H1 (cell line): ENCODE measurements around the gene SGK1. TPM values are rescaled to one million over a fixed set of nuclear protein-coding genes. Genes with fewer than 3 reads are reported as not detected.

ENCODE experiments used
- CTCF ChIA-PET: fragments of 300-600 bp; sonication (Branson Sonifier 250); formaldehyde crosslinking; loops from one replicate; lab custom pipeline; 2021; ENCODE audit not compliant: partially characterized antibody; lab: Charles Lee
- POLR2A ChIA-PET: fragments of 300-600 bp; sonication (Branson Sonifier 250); formaldehyde crosslinking; loops from one replicate; lab custom pipeline; 2021; ENCODE audit warnings: inconsistent platforms; ENCODE audit not compliant: partially characterized antibody; lab: Charles Lee
- DNase-seq, 2 experiments: peaks; one replicate each; pipeline versions ENCODE4 v3.0.0 to v3.0.0-alpha.2; 2010 to 2022; ENCODE audit warnings: low spot score in 2 of 2, low read depth in 1 of 2, mixed read lengths in 1 of 2
- FAIRE-seq: peaks from 2 replicates; lab custom pipeline; 2011; peaks lifted over from hg19 to GRCh38; lab: Jason Lieb, UNC
- H2AFZ ChIP-seq: 2 replicates; pipeline ENCODE4 v1.8.1; 2012; ENCODE audit warnings: low read length, inconsistent platforms
- H2AK5ac ChIP-seq: 2 replicates; pipeline ENCODE4 v1.6.1; 2013; ENCODE audit warnings: low read depth, low read length
- H2BK120ac ChIP-seq: replicated peaks from 2 replicates; pipeline ENCODE3; 2013; ENCODE audit warnings: low read depth, low read length, inconsistent platforms
- H2BK12ac ChIP-seq: 2 replicates; pipeline ENCODE4 v1.6.1; 2013; ENCODE audit warnings: low read depth, low read length
- H2BK15ac ChIP-seq: 2 replicates; pipeline ENCODE4 v1.6.1; 2013; ENCODE audit warnings: low read length
- H2BK20ac ChIP-seq: 2 replicates; pipeline ENCODE4 v1.6.1; 2013; ENCODE audit warnings: low read length
- H2BK5ac ChIP-seq: 2 replicates; pipeline ENCODE4 v1.6.1; 2013; ENCODE audit warnings: low read depth, low read length
- H3K14ac ChIP-seq: 2 replicates; pipeline ENCODE4 v1.6.1; 2013; ENCODE audit warnings: inconsistent platforms; ENCODE audit not compliant: insufficient read length
- H3K18ac ChIP-seq: 2 replicates; pipeline ENCODE4 v1.6.1; 2013; ENCODE audit warnings: low read length; ENCODE audit errors: extremely low read depth
- H3K23ac ChIP-seq: 2 replicates; pipeline ENCODE4 v1.6.1; 2013; ENCODE audit warnings: inconsistent platforms; ENCODE audit not compliant: insufficient read length
- H3K23me2 ChIP-seq: 2 replicates; pipeline ENCODE4 v1.6.1; 2013; ENCODE audit warnings: low read depth, low read length
- H3K27ac ChIP-seq: 2 replicates; pipeline ENCODE4 v1.6.1; 2011; ENCODE audit warnings: low read depth, low read length, inconsistent platforms
- H3K27me3 ChIP-seq, 4 experiments: replicated peaks in 1 of 4; 1 replicate in 1 of 4; 2 replicates in 3 of 4; pipeline versions ENCODE4 v1.6.1 to v1.8.1; 2011 to 2013; ENCODE audit warnings: low read length in 3 of 4, mild to moderate bottlenecking in 3 of 4, inconsistent platforms in 2 of 4, mixed read lengths in 2 of 4, moderate library complexity in 1 of 4; ENCODE audit not compliant: control insufficient read depth in 3 of 4, insufficient read depth in 3 of 4; ENCODE audit errors: extremely low read depth in 1 of 4
- H3K36me3 ChIP-seq, 4 experiments: 2 replicates each; pipeline versions ENCODE4 v1.6.1 to v1.8.1; 2011 to 2013; ENCODE audit warnings: mild to moderate bottlenecking in 4 of 4, low read length in 3 of 4, moderate library complexity in 2 of 4, control low read depth in 1 of 4, inconsistent platforms in 1 of 4; ENCODE audit not compliant: insufficient read depth in 4 of 4, control insufficient read depth in 2 of 4
- H3K4ac ChIP-seq: replicated peaks from 2 replicates; pipeline ENCODE3; 2013; ENCODE audit warnings: low read length, low read depth, mixed read lengths, inconsistent platforms; ENCODE audit not compliant: insufficient read length
- H3K4me1 ChIP-seq, 4 experiments: replicated peaks in 1 of 4; 1 replicate in 1 of 4; 2 replicates in 3 of 4; pipeline versions ENCODE4 v1.6.1 to v1.8.1; 2011 to 2013; ENCODE audit warnings: low read length in 3 of 4, inconsistent platforms in 2 of 4, mixed read lengths in 1 of 4; ENCODE audit not compliant: insufficient read depth in 4 of 4, control insufficient read depth in 3 of 4
- H3K4me2 ChIP-seq, 2 experiments: 2 replicates each; pipeline versions ENCODE4 v1.6.1 to v1.8.1; 2011 to 2013; ENCODE audit warnings: low read depth in 2 of 2, low read length in 2 of 2, control low read depth in 1 of 2, inconsistent platforms in 1 of 2, mild to moderate bottlenecking in 1 of 2; ENCODE audit not compliant: insufficient read depth in 1 of 2
- H3K4me3 ChIP-seq, 4 experiments: fragments of 200-600, 300-600 bp in 1 of 4; sonication (generic), shearing (Covaris generic), sonication (Bioruptor Twin) in 1 of 4; 2 replicates each; pipeline versions ENCODE4 v1.5.1 to v1.8.1; 2011 to 2016; ENCODE audit warnings: low read length in 4 of 4, low read depth in 3 of 4, control low read depth in 2 of 4, inconsistent platforms in 2 of 4, mild to moderate bottlenecking in 2 of 4, mixed read lengths in 1 of 4, moderate library complexity in 1 of 4; ENCODE audit not compliant: insufficient read depth in 2 of 4; ENCODE audit errors: extremely low read depth in 1 of 4
- H3K56ac ChIP-seq: replicated peaks from 2 replicates; pipeline ENCODE3; 2013; ENCODE audit warnings: low read depth, mild to moderate bottlenecking, mixed read lengths, low read length, inconsistent platforms; ENCODE audit not compliant: insufficient read length
- H3K79me1 ChIP-seq: 2 replicates; pipeline ENCODE4 v1.6.1; 2013; ENCODE audit warnings: low read depth, low read length, control low read depth
- H3K79me2 ChIP-seq, 2 experiments: 2 replicates each; pipeline versions ENCODE4 v1.6.1 to v1.8.1; 2012 to 2013; ENCODE audit warnings: low read length in 2 of 2, mild to moderate bottlenecking in 2 of 2, inconsistent platforms in 1 of 2; ENCODE audit not compliant: insufficient read depth in 2 of 2, control insufficient read depth in 1 of 2
- H3K9ac ChIP-seq, 4 experiments: replicated peaks in 1 of 4; 1 replicate in 1 of 4; 2 replicates in 3 of 4; pipeline versions ENCODE4 v1.6.1 to v1.8.1; 2011 to 2013; ENCODE audit warnings: low read depth in 3 of 4, low read length in 3 of 4, control low read depth in 2 of 4, mild to moderate bottlenecking in 2 of 4, moderate library complexity in 2 of 4, inconsistent platforms in 1 of 4; ENCODE audit errors: extremely low read depth in 1 of 4
- H3K9me3 ChIP-seq, 2 experiments: 2 replicates each; pipeline versions ENCODE4 v1.6.1 to v1.8.1; 2012 to 2013; ENCODE audit warnings: mild to moderate bottlenecking in 2 of 2, moderate library complexity in 2 of 2, control low read depth in 1 of 2, inconsistent platforms in 1 of 2, low read depth in 1 of 2, low read length in 1 of 2, mixed read lengths in 1 of 2; ENCODE audit not compliant: insufficient read depth in 2 of 2
- H4K20me1 ChIP-seq, 2 experiments: replicated peaks in 1 of 2; 2 replicates each; pipeline versions ENCODE3 to v1.8.1; 2011 to 2013; ENCODE audit warnings: inconsistent platforms in 2 of 2, low read length in 2 of 2, mild to moderate bottlenecking in 1 of 2; ENCODE audit not compliant: insufficient read depth in 2 of 2, control insufficient read depth in 1 of 2
- H4K5ac ChIP-seq: 2 replicates; pipeline ENCODE4 v1.6.1; 2013; ENCODE audit warnings: low read length, low read depth, mixed read lengths, inconsistent platforms; ENCODE audit not compliant: insufficient read length
- H4K8ac ChIP-seq: 2 replicates; pipeline ENCODE4 v1.8.0; 2013; ENCODE audit warnings: mild to moderate bottlenecking, moderate library complexity, low read length, inconsistent platforms; ENCODE audit not compliant: insufficient read depth; ENCODE audit errors: extremely low read depth
- H4K91ac ChIP-seq: replicated peaks from 2 replicates; pipeline ENCODE3; 2013; ENCODE audit warnings: low read length, mixed read lengths, inconsistent platforms; ENCODE audit not compliant: insufficient read length
- BACH1 ChIP-seq: IDR thresholded peaks from 2 replicates; pipeline ENCODE4 v1.6.1; 2012; ENCODE audit warnings: low read length, improper control_type of control experiment
- JUN ChIP-seq: IDR thresholded peaks from 2 replicates; pipeline ENCODE4 v1.6.1; 2011; ENCODE audit warnings: low read depth, mild to moderate bottlenecking, improper control_type of control experiment, low read length
- KDM4A ChIP-seq: IDR thresholded peaks from one replicate; pipeline ENCODE4 v1.7.1; 2012; ENCODE audit warnings: low read depth, mild to moderate bottlenecking, moderate library complexity, low read length, inconsistent platforms; ENCODE audit not compliant: severe bottlenecking
- NRF1 ChIP-seq: IDR thresholded peaks from 2 replicates; pipeline ENCODE4 v1.6.1; 2011; ENCODE audit warnings: mild to moderate bottlenecking, low read depth, low read length, improper control_type of control experiment
- SIN3A ChIP-seq, 2 experiments: IDR thresholded peaks in 1 of 2; conservative IDR thresholded peaks in 1 of 2; 2 replicates each; pipeline ENCODE4 v1.6.1; 2011 to 2012; ENCODE audit warnings: low read length in 2 of 2, improper control_type of control experiment in 1 of 2, low read depth in 1 of 2, mild to moderate bottlenecking in 1 of 2
- SIRT6 ChIP-seq: IDR thresholded peaks from one replicate; pipeline ENCODE4 v1.7.1; 2012; ENCODE audit warnings: low read length, inconsistent platforms
- SP2 ChIP-seq: IDR thresholded peaks from 2 replicates; pipeline ENCODE4 v1.6.1; 2012; ENCODE audit warnings: mild to moderate bottlenecking, low read length, inconsistent platforms
- SP4 ChIP-seq: IDR thresholded peaks from 2 replicates; pipeline ENCODE4 v1.6.1; 2012; ENCODE audit warnings: low read length, inconsistent platforms
- SUZ12 ChIP-seq: fragments of 200-600 bp; sonication (generic); IDR thresholded peaks from 2 replicates; pipeline ENCODE4 v1.6.1; 2012; ENCODE audit warnings: mild to moderate bottlenecking, inconsistent platforms, low read length, moderate library complexity, mixed read lengths
- TAF1 ChIP-seq: IDR thresholded peaks from 2 replicates; pipeline ENCODE4 v1.6.1; 2011; ENCODE audit warnings: mild to moderate bottlenecking, low read depth, low read length
- TCF12 ChIP-seq: IDR thresholded peaks from 2 replicates; pipeline ENCODE4 v1.6.1; 2011; ENCODE audit warnings: low read depth, mild to moderate bottlenecking, low read length
- WGBS, 2 experiments: shearing (Covaris generic) in 1 of 2; methylation state at CpG; one replicate each; pipeline versions ENCODE4 v1.1.6 to v1.1.7; 2013 to 2015; ENCODE audit warnings: low lambda C conversion rate in 2 of 2, mixed read lengths in 2 of 2, inconsistent platforms in 1 of 2, low coverage in 1 of 2, missing lambda C conversion rate in 1 of 2; ENCODE audit not compliant: insufficient replicate concordance in 2 of 2, insufficient coverage in 1 of 2, insufficient read length in 1 of 2; ENCODE audit errors: extremely low coverage in 1 of 2, missing lambda C conversion rate in 1 of 2; 5-methylcytosine and 5-hydroxymethylcytosine counted together
- polyA plus RNA-seq, 7 experiments: library from polyadenylated mRNA; depleted of rRNA in 3 of 7; stranded (reverse) in 5 of 7; unstranded in 2 of 7; fragments of >200 nt in 5 of 7; fragments of 200-250 nt in 2 of 7; gene quantifications; 1 replicate in 5 of 7; 2 replicates in 1 of 7; 4 replicates in 1 of 7; pipeline versions ENCODE4 v1.2.1 to v1.2.3, GENCODE V29; 2011 to 2013; ENCODE audit warnings: missing spikeins in 2 of 7, mixed read lengths in 2 of 7
- total RNA-seq: library from RNA; stranded (reverse); fragmentation: NEBNext Ultra II Directional; extraction: Animal tissue kit (Norgen Biotek cat#: 25700); gene quantifications from 2 replicates; pipeline ENCODE4 v1.2.1, GENCODE V29; 2021
- TF ChIP-seq, protein P1 (sequence below): IDR thresholded peaks from 2 replicates; pipeline ENCODE4 v1.6.1; 2012; ENCODE audit warnings: low read length, inconsistent platforms

SGK1 gene
- total and polyA plus RNA-seq, 2 of the 8 experiments (the other 6 are each of a cell fraction or from before 2014, with no cell fraction given) = 14.5 to 18.4 TPM

DNA sequence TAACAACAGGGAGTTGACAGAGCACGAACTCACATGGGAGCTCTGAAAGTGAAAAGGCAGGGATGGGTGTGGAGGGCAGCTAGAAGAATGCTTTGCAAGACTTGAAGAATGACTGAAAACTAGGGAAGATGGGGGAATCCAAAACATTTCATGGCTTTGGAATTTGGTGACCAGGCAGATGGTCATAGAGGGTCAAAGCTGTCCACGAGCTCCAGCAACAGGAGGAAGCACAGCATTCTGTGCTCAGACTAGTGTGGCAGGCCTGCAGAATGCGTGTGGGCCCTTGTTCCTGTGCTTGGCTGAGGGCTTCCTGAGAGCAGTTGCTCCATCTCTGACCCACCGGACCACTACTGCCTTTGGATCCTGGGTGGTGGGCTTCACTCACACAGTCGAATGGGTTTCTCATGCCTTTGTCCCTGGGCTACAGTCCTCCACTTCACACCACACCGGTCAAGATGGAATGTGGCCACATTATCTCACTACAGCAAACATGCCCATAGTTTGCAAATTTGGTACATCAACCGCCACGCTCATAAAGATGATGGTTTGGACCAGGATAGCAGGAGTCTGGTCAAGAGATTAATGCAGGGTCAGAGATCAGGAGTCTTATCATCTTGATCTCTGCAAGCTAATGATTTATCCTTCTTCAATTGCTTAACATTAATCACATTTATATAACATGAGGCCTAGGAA lies 100.7 kb downstream of the SGK1 start:
- DNase-seq = no peak
- Histone ChIP-seq H3K9ac (no peak overlapping the region), H4K20me1 (no peaks in the 10 kb centered on the region), H3K56ac (peak overlapping the region; percentile 26), H2BK5ac (no peak overlapping the region), H3K23ac (no peak overlapping the region), H3K79me1 (no peaks in the 10 kb centered on the region), H4K8ac (no peak overlapping the region), H3K4ac (no peak overlapping the region), H2BK120ac (no peak overlapping the region), H2BK12ac (no peak overlapping the region), H4K91ac (no peak overlapping the region), H2BK15ac (no peak overlapping the region), H3K23me2 (no peaks in the 10 kb centered on the region; the same call in 1 of the 2 replicates), H3K79me2 (no peaks in the 10 kb centered on the region), H4K5ac (no peak overlapping the region), H3K18ac (no peak overlapping the region), H3K27ac (no peak overlapping the region), H3K27me3 (no peaks in the 10 kb centered on the region), H3K4me1 (no peaks in the 10 kb centered on the region), H2AK5ac (no peak overlapping the region), H2AFZ (no peak overlapping the region), H3K4me2 (no peak overlapping the region), H3K14ac (no peak overlapping the region), H3K9me3 (no peaks in the 10 kb centered on the region), H2BK20ac (no peak overlapping the region), H3K36me3 (no peaks in the 10 kb centered on the region), H3K4me3 (no peak overlapping the region)
- 93% methylated on average over 8 of the region's 8 CpGs; no CpG with 5 or more reads in 1 of the 2 experiments for WGBS, 2 experiments
- ChIA-PET POLR2A (no interaction called here), CTCF (no interaction called here)
- no peak for FAIRE-seq
- TF ChIP-seq SP2 (no peak), TAF1 (no peak), NRF1 (no peak), SP4 (no peak), SUZ12 (no peak), KDM4A (no peak), SIN3A (conservative IDR thresholded peaks at IDR 0.05 in 1 of 2, IDR thresholded peaks at IDR 0.05 in 1 of 2; ENCODE audit: low read depth in 1 of 2, low read length in 2 of 2) (no peak), JUN (no peak), TCF12 (no peak), SIRT6 (no peak), BACH1 (no peak)
- TF ChIP-seq, protein P1, sequence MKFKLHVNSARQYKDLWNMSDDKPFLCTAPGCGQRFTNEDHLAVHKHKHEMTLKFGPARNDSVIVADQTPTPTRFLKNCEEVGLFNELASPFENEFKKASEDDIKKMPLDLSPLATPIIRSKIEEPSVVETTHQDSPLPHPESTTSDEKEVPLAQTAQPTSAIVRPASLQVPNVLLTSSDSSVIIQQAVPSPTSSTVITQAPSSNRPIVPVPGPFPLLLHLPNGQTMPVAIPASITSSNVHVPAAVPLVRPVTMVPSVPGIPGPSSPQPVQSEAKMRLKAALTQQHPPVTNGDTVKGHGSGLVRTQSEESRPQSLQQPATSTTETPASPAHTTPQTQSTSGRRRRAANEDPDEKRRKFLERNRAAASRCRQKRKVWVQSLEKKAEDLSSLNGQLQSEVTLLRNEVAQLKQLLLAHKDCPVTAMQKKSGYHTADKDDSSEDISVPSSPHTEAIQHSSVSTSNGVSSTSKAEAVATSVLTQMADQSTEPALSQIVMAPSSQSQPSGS = no peak
